SHP77 treated with DMSO at 0.1 percent for 48 hours (cell line): Measurements from ENCODE around the gene RFX7.
A peak's percentile ranks its signal among the peaks of the same experiment; 100 is the strongest.

Source experiments
- DNase-seq: peaks from one replicate; lab custom pipeline; 2025; lab: John Stamatoyannopoulos, UW

Gene RFX7

GRCh38 chr15:56126409-56126808 lies 117.3 kb downstream of the RFX7 start:
- DNase-seq = no peak

DNA sequence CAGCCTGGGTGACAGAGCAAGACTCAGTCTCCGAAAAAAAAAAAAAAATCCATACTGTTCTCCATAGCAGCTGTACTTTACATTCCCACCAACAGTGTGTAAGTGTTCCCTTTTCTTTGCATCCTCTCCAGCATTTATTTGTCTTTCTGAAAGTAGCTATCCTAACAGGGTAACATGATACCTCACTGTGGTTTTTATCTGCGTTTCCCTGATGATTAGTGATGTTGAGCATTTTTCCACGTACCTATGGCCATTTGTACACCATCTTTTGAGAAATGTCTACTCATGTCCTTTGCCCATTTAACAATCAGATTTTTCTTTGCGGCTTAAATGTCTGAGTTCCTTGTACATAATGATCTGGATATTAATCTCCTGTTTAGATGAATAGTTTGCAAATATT lies 119.3 kb downstream of the RFX7 start:
- DNase-seq = no peak

DNA sequence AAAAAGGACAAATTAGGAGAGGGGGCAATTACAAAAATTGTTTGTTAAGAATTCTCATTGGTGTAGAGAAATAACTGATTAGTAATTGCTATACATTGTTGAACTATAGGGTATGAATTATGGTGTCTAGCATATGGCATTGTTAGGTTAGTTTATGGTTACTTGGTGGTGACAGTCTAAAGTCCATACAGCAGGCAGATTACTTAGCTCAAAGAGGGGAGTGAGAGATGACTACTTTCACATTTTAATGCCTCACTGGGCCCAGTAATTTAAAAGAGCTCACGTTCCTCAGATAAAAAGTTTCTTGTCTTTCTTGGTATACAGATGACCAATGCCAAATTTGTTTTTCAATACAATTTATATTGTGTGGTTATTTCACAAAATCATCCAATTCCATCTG lies 137.8 kb downstream of the RFX7 start:
- DNase-seq = no peak

DNA sequence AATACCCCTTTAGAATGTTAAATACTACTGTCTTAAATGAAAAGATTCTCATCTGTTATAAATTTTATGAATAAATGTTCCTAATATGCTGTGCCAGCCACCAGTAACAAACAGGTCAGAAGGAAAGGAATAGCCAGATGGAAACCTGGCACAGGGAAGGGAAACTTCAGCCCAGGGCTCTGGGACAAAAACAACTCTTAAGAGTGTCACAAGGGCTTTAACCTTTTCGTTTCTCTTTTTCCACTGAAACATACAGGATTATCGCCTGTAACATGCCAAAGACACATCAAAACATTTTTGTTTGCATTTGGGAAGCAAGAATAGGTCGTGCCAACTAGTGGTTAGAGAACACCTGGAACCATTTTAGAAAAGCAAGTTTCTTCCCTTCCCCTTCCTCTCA lies 141.2 kb downstream of the RFX7 start:
- DNase-seq = no peak

DNA sequence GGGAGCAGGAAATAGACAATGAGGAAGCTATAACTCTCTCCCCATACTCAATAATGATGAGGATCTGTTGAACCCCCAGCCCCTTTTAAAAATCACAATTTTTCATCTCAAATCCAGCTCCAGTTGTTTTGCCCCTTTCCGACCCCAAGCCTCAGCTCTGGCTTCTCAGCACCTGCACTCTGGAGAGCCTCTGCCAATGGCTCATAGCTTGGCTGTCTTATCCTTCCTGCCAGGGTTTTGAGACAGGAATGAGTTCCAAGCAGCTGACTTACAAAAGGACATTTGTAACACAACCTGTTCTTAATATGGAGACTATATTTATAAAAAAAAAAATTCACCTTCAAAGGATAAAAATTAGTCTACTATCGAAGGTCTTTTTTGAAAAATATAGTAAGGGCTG lies 144.4 kb downstream of the RFX7 start:
- DNase-seq = no peak

DNA sequence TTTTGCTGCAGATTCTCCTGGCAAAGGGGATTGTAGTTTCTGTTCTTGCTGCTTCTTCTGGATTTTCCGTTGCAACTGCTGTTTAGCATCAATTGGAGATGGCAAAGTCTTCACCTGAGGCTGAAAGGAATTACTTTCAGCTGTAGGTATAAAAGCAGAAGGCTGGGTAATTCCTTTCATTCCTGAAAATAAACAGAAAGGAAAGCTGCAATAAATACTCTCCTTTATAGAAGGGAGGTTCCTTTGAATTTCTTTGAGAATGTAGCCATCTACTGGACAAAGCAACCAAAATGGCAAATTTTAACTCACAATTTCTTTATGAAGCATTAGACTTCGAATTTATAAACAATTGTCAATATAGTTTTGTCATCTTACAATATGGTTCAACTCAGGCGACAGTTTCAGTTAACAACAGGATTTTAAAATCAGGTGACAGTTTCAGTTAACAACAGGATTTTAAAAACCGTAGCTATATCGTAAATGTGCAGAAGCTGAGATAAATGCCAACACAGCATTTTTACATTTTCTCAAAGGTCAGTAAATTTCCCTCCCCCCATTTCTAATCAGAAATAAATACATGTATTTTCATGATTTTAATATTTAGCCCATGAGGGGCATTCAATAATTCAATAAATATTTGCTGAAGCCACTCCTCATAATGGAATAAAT lies 145.3 kb downstream of the RFX7 start:
- DNase-seq = no peak

DNA sequence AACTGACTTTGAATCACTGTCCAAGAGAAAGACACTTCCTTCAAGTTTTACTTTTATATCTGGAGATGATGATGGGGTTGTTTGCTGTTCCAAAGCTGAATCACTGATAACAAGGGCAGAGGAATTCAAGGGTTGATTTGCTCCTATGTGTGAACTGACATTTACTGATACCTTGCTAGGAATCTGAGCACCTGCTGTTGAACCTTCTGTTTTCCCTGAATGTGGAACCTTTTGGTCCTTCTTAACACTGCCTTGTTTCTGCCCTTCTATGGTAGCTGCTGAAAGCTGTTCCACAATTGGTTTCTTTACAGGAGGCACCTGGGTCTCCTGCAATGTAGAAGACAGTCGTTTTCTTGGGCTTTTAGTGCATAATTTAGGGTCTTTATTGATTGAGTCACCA lies 148.3 kb downstream of the RFX7 start:
- no peak for DNase-seq

- no peak for DNase-seq
Measured at GRCh38 chr15:56094171-56094570, 149.5 kb downstream of the RFX7 start.

DNA sequence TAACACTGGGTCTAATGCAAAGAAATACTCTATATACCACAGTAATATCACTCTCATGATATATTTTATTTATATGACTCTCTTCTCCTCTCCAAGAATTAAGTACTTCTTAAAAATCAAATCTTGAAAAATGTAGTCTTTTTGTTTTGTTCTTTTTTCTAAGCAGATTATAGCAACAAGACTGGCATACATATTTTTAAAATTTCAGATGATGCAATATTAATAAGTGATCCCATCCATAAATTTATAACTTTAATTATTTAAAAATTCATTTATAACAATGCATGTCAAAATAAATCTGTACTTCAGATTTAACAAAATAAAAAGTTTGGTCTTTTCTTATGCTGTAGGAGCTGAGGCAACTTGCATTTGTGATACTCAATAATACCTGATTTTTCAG lies 155.3 kb downstream of the RFX7 start:
- DNase-seq = no peak

- DNase-seq = no peak
Measured at GRCh38 chr15:56086566-56086965, 157.1 kb downstream of the RFX7 start.

GRCh38 chr15:56082263-56082761 lies 161.4 kb downstream of the RFX7 start:
- no peak for DNase-seq

DNA sequence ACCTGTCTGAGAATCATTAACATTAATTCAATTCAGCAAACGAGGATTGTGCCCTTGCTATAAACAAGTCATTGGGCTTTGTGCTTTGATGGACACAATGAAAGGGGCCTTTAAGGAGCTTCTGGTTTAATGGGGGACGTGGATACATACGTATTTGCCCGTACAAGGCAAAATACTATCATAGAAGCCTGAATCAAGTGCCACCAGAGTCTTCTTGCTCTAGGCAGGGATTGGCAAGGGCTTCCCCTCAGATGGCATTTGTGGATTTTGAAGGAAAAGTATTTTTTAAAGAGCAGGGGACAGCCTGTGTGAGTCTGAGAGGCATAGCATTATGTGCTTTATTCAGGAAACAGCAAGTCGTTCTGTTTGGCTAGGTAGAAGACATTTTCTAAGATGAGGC lies 166.6 kb downstream of the RFX7 start:
- no peak for DNase-seq

DNA sequence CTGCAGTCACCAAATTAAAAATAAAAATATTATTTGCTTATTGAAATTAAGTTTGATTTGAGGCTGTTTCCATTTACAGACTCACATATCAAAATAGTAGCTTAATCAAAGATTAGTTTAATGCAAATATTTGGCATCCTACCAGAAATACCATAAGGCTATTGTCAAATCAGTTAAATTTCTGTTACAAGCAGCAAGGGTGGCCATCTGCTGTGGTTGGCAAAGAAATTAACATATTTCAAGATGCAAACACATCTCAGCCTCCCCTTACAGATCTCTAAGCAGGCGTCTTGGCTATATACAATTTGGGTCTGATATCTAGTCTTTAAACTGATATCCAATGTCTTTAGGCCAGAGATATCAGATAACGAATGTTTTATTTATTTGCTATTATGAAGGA lies 167.0 kb downstream of the RFX7 start:
- no peak for DNase-seq

DNA sequence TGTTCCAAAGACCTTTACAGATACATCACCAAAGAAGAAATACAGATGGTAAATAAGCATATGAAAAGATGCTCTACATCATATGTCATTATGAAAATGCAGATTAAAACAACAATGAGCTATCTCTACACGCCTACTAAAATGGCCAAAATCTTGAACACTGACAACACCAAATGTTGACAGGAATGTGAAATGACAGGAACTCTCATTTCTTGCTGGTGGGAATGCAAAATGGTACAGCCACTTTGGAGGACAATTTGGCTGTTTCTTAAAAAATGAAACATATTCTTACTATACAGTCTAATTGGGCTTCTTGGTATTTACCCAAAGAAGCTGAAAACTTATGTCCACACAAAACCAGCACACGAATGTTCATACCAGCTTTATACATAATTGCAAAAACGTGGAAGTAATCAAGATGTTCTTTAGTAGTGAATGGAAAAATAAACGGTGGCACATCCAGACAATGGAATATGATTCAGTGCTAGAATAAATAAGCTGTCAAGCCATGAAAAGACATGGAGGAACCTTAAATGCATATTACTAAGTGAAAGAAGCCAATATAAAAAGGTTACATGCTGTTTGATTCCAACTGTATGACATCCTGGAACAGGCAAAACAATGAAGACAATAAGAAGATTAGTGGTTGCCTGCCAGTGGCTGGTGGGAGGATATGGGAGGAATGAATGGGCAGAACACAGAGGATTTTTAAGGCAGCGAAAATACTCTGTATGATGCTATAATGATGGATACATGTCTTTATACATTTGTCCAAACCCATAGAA lies 169.0 kb downstream of the RFX7 start:
- no peak for DNase-seq

DNA sequence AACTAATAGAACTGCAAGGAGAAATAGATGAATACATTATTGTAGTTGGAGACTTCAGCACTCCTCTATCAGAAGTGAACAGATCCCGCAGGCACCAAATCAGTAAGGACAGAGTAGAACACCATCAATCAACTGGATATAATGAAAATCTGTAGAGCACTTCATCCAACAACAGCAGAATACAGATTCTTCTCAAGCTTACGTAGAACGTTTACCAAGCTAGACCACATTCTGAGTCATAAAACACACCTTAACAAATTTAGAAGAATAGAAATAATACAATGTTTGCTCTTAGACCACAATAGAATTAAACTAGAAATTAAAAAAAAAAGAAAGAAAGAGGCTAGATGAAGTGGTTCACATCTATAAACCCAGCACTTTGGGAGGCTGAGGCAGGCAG lies 179.5 kb downstream of the RFX7 start:
- DNase-seq = no peak

DNA sequence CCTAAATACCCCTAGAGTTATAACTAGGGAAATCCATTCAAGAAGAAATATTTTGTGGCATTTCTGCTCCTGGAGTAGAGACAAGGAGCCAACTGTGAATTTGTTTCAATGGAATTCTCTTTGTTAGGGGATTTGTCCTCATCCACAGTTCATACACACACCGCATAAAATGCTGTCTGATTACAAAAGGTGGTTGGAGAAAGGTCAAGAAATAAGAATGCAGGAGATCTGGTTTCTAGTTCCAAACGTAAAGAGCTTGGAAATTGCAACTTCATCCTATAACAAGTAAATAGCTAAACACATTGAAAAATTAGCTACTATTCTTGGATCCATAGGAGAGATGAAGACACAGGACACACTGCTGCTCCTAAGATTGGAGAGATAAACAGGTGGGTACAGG lies 184.0 kb downstream of the RFX7 start:
- no peak for DNase-seq

GRCh38 chr15:56058986-56059385 lies 184.7 kb downstream of the RFX7 start:
- DNase-seq = no peak

GRCh38 chr15:56056626-56057025 lies 187.1 kb downstream of the RFX7 start:
- no peak for DNase-seq

DNA sequence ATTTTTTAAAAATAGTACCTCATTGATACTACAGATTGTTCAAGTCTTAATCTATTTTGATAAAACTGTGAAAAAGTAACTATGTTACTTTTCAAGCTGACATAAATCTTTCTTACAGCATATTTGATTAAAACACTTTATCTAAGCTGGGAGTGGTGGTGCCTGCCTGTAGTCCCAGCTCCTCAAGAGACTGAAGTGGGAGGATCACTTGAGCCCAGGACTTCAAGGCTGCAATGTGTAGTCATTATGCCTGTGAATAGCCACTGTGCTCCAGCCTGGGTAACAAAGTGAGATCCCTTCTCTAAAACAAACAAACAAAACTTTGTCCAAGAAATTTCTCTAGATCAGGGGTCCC lies 190.7 kb downstream of the RFX7 start:
- DNase-seq = no peak

- DNase-seq = peak; percentile 15
Measured at GRCh38 chr15:56052395-56053045, 191.2 kb downstream of the RFX7 start.

DNA sequence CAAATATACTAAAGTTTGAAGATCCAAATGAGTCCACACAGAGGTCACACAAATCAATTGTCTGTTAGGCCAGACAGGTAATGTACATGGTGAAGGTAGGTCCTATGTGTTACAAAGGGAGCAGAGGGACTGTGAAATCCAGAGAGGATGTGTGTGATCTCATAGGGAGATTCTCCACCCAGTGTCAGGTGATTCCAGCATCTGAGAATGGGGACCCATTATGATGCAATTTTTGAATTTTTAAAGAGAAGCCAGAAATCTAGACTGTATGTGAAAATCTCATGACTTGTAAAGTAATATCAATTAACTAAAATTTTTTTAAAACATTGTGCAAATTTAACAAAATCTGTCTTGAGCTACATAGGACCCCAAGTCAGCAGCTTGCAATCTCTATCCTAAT lies 192.0 kb downstream of the RFX7 start:
- DNase-seq = no peak

DNA sequence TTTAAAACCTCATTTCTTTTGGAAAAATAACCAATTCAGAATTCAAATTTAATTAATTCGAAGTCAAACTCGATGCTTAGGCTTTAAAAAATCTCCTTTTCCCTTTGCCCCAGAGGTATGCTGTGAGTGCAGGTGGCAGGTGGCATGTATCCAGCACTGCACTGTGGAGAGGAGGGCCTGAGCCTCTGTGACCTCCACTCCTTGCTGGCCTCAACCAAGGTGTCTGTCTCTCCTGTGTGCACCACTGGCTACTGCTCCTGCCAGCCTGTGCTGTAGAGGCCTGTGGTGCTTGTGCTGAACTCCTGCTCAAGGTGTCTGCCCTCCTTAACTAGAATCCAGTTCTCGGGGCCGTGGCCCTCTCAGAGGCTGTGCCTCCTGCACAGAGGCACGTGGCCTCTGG lies 194.1 kb downstream of the RFX7 start:
- DNase-seq = no peak

GRCh38 chr15:56047354-56047753 lies 196.3 kb downstream of the RFX7 start:
- DNase-seq = no peak
